Activated T-cell treated with anti-CD3 and anti-CD28 coated beads, Interleukin-2, amount 50 U/mL, for 72 hours (primary cell): ENCODE results near the gene ATG7. TPM values are rescaled to one million over a fixed set of nuclear protein-coding genes. Genes with fewer than 3 reads are reported as not detected.

Source experiments
- ATAC-seq, 2 donors: fragments of 150-1000 bp; cut with Tn5 transposase; replicated peaks in 1 of 2; 2 replicates each; pipeline ENCODE4 v1.10.0; 2021; ENCODE audit warnings: moderate library complexity in 2 of 2, mild to moderate bottlenecking in 1 of 2
- DNase-seq, 2 donors: peaks; one replicate each; pipeline ENCODE4 v3.0.0; 2021 to 2022; ENCODE audit warnings: mixed read lengths in 1 of 2
- H3K27ac Mint-ChIP-seq: one replicate; pipeline ENCODE4 v1.8.0; 2022; ENCODE audit warnings: mild to moderate bottlenecking, moderate library complexity, mixed read lengths
- H3K27me3 Mint-ChIP-seq: one replicate; pipeline ENCODE4 v1.8.0; 2022; ENCODE audit warnings: low read depth, mixed read lengths
- H3K36me3 Mint-ChIP-seq, 2 donors: one replicate each; pipeline ENCODE4 v1.8.0; 2022; ENCODE audit warnings: mixed read lengths in 2 of 2, mild to moderate bottlenecking in 1 of 2; ENCODE audit not compliant: insufficient read depth in 2 of 2
- H3K4me1 Mint-ChIP-seq: one replicate; pipeline ENCODE4 v1.8.0; 2022; ENCODE audit warnings: low read depth, mixed read lengths
- H3K4me3 Mint-ChIP-seq, 2 donors: one replicate each; pipeline ENCODE4 v1.8.0; 2022; ENCODE audit warnings: mild to moderate bottlenecking in 2 of 2, mixed read lengths in 2 of 2, moderate library complexity in 2 of 2
- H3K9me3 Mint-ChIP-seq, 2 donors: one replicate each; pipeline ENCODE4 v1.8.0; 2022; ENCODE audit warnings: mixed read lengths in 2 of 2
- total RNA-seq, 2 donors: library from RNA; stranded (reverse); gene quantifications; one replicate each; pipeline ENCODE4 v1.2.3, GENCODE V29; 2022

ATG7 gene
- total RNA-seq, 2 donors from 2014 or later = 29.7 to 38.2 TPM

GRCh38 chr3:11543948-11544387 lies 271.8 kb downstream of the ATG7 start:
- DNase-seq (no peak), ATAC-seq (no peak)
- Mint-ChIP-seq H3K27ac (no peak overlapping the region), H3K36me3 (peaks cover 0 to 17% of the 10 kb centered on the region in 2 donors), H3K4me1 (peaks cover 11% of the 10 kb centered on the region), H3K27me3 (no peaks in the 10 kb centered on the region), H3K9me3 (peaks cover 0 to 3% of the 10 kb centered on the region in 2 donors), H3K4me3 (no peak overlapping the region)

DNA sequence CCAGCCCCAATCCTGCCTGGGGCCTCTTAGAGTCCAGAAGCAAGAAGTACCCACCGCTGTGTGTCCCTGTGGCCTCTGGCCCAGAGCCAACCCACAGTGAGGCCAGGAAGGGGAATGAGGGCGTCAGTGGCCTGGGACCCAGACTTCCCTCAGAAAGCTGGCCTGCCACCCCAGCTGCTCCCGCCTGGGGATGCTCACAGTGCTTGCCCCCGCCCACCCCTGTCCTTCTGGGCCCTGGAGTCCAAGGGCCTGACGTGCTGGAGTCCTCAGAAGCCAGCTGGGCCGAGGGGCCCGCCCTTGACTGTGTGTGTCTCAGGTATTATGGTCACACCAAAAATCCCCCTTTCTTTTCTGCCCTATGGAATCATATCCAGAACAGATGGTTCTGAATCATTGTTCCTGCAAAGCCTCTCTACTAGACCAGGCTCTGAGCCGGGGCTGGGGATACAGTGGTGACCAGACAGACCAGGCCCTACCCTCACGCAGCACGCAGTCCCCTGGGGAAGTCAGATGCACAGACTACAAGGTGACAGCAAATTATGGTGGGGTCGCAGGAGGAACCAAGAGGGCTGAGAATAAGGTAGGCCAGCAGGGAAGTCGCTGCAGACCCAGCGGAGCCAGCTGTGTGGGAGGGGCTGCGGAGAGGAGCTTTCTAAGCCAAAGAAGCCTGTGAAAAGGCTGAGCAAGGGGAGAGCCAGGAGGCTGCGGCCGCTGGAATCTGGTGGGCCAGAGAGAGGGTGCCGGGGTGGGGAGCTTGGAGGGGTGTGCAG lies 272.4 kb downstream of the ATG7 start:
- peaks cover 11% of the 10 kb centered on the region for H3K4me1 Mint-ChIP-seq
- peak in 1 of 2 donors; percentile 21 for ATAC-seq

DNA sequence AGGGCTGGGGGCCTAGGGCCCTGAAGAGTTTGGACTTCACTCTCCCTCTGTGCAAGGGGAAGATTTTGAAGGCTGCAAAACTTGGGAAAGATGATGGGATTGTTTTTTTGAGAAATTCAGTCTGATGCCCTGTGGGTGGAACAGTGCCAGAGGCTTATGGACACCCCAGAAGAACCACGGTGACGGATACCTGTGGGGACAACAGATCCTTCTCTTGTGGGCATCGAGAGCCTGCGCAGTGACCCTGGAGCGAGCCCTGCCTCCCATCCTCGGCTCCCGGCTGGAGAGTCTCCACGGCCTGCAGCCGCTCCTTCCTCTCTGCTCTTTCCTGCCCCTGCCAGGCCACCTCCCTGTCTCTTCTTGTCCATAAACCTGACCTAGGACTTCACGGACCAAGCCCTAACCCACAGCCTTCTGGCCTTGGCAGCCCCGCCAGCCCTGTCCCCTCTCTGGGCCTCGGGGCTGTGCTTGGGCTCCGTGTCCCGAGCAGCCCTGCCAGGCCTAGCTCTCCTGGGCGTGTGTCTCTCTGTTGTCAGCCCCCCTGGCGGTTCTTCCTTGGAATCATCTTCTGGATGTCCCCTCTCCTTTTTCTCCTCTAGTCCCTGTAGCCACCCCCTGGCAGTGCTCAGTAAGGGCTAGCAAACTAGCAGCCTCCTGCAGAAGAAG lies 273.1 kb downstream of the ATG7 start:
- H3K27me3 Mint-ChIP-seq = no peaks in the 10 kb centered on the region
- no peak overlapping the region for H3K27ac Mint-ChIP-seq
- H3K9me3 Mint-ChIP-seq = peaks cover 0 to 3% of the 10 kb centered on the region in 2 donors
- H3K4me3 Mint-ChIP-seq = no peak overlapping the region
- peaks cover 0 to 19% of the 10 kb centered on the region in 2 donors for H3K36me3 Mint-ChIP-seq
- peaks cover 11% of the 10 kb centered on the region for H3K4me1 Mint-ChIP-seq
- no peak for DNase-seq
- ATAC-seq = no peak

More for the DNA sequence above, 272.4 kb downstream of the ATG7 start:
- H3K36me3 Mint-ChIP-seq = peaks cover 0 to 17% of the 10 kb centered on the region in 2 donors
- H3K9me3 Mint-ChIP-seq = peaks cover 0 to 3% of the 10 kb centered on the region in 2 donors
- H3K4me3 Mint-ChIP-seq = no peak overlapping the region
- H3K27ac Mint-ChIP-seq = no peak overlapping the region
- DNase-seq = no peak
- no peaks in the 10 kb centered on the region for H3K27me3 Mint-ChIP-seq

DNA sequence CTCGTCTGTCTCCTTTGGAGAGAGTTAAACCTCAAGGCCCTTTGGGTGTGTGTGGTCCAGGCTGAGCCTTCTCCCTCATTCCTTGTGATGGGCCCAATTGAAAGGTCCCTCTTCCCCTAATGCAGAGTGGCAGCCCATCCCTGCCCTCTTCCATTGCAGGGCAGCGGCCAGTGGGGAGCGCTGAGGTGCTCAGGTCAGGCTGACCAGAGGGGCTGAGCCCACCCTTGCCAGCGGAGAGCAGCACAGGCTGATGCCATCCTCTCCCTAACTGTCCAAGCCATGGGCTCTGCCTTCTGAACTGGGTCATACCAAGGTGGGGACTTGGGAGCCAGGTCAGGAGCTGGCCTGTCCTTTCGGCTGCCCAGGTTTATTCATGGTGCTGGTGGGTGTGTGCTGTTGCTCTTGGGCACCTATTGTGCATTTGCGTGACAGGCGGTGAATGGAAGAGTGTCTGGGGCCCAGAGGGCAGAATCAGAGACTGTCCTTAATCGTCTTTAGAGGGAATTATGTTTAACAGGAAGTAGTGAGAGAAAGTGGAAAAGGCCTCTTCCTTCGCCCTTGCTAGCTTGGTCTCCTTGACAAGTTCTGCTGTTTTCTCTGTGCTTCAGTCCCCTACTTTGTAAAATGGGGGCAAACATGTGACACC lies 274.6 kb downstream of the ATG7 start:
- Mint-ChIP-seq H3K9me3 (peaks cover 0 to 3% of the 10 kb centered on the region in 2 donors), H3K36me3 (peaks cover 0 to 23% of the 10 kb centered on the region in 2 donors), H3K4me3 (no peak overlapping the region), H3K4me1 (peaks cover 11% of the 10 kb centered on the region), H3K27ac (no peak overlapping the region), H3K27me3 (no peaks in the 10 kb centered on the region)
- DNase-seq (no peak), ATAC-seq (no peak)

DNA sequence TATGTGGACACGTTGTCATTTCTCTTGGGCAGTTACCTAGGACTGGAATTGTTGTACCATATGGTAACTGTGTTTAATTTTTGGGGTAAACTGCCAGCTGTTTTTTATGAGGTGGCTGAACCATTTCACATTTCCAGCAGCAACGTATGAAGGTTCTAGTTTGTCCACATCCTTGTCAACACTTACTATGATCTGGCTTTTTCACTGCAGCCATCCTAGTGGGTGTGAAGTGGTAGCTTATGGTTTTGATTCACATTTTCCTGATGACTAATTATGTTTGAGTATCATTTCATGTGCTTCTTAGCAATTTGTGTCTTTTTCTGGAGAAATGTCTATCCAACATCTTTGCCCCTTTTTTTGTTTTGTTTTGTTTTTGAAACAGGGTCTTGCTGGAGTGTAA lies 275.3 kb downstream of the ATG7 start:
- Mint-ChIP-seq H3K27ac (peak overlapping the region; percentile 25), H3K4me1 (peaks cover 11% of the 10 kb centered on the region), H3K27me3 (no peaks in the 10 kb centered on the region), H3K36me3 (peaks cover 0 to 27% of the 10 kb centered on the region in 2 donors), H3K9me3 (peaks cover 0 to 3% of the 10 kb centered on the region in 2 donors), H3K4me3 (no peak overlapping the region)
- DNase-seq (no peak), ATAC-seq (peak; percentile 36 to 44)

- DNase-seq = no peak
Observed at GRCh38 chr3:11548721-11549131, 276.5 kb downstream of the ATG7 start.

DNA sequence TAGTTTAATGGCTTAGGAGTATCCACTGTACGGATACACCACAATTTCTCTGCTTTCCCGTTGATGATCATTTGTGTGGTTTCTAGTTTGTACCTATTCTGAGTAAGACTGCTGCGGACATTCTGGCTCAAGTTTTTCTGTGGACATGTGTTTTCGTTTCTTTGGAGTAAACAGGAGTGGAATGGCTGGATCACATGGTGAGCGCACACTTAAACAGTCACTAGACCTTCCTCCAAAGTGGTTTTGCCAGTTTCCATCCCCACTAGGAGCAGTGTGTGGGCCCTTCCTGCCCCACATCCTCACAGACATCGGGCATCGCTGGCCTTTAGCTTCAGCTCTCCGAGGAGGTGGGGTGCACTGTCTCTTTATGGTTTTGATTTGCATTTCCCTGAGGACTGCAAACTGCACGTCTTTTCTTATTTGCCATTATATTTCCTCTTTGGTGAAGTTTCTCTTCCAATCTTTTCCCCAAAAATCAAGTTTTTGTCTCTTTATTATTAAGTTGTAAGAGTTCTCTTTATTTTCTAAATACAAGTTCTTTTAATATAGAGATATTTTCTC lies 277.5 kb downstream of the ATG7 start:
- Mint-ChIP-seq H3K36me3 (peaks cover 0 to 29% of the 10 kb centered on the region in 2 donors), H3K4me3 (no peak overlapping the region), H3K9me3 (peaks cover 0 to 3% of the 10 kb centered on the region in 2 donors), H3K4me1 (peaks cover 11% of the 10 kb centered on the region), H3K27me3 (no peaks in the 10 kb centered on the region), H3K27ac (no peak overlapping the region)
- DNase-seq = no peak
- no peak for ATAC-seq

More at GRCh38 chr3:11548721-11549131, 276.5 kb downstream of the ATG7 start:
- Mint-ChIP-seq H3K27me3 (no peaks in the 10 kb centered on the region), H3K9me3 (peaks cover 0 to 3% of the 10 kb centered on the region in 2 donors), H3K4me3 (no peak overlapping the region), H3K27ac (no peak overlapping the region), H3K4me1 (peaks cover 11% of the 10 kb centered on the region), H3K36me3 (peaks cover 0 to 29% of the 10 kb centered on the region in 2 donors)
- no peak for ATAC-seq

GRCh38 chr3:11551036-11551435 lies 278.8 kb downstream of the ATG7 start:
- DNase-seq (no peak), ATAC-seq (no peak)
- peaks cover 0 to 26% of the 10 kb centered on the region in 2 donors for H3K36me3 Mint-ChIP-seq
- H3K9me3 Mint-ChIP-seq = peaks cover 0 to 3% of the 10 kb centered on the region in 2 donors
- H3K27ac Mint-ChIP-seq = no peak overlapping the region
- no peak overlapping the region for H3K4me3 Mint-ChIP-seq
- H3K4me1 Mint-ChIP-seq = peaks cover 11% of the 10 kb centered on the region
- H3K27me3 Mint-ChIP-seq = no peaks in the 10 kb centered on the region

DNA sequence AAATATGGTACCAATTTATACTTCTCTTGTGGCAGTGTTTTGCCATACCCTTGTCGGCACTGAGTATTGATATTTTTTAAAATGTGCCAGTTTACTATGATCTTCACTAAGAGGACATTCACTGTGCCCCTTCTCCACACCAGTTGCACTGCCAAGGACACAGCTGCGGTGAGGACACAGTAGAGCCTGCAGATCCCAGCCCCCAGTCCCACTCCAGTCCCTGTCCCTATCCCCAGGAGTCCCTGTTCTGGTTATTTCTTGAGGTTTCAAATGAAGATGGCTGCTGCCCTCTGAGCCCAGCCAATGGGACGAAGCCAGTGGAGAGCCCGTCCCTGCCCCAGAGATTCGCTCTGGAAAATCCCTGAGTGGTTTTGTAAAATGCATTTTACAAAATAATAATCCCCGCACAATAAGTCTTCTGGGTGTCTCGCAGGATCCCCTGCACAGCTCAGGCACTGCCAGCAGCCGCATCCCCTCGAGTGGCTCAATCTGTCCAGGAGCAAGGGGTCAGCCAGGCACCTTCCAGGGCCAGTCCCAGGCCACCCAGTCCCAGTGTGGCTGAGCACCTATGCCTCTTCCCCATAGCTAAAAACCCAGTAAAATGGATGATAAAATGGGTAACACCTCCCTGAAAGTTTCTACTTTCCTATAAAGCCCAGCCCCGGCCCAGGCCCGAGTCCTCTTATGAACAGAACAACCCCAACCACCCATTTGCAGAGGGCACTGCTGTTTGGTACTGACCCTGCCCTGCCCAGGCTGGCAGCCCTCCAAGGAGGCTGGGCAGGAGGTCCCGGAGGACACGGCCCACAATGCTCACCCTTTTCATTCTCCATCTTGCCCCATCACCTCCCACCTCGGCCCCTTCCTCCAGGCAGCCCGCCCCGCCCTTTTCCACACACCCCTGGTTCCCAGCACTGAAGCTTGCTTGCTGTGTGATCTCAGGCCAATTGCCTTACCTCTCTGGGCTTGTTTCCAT lies 280.4 kb downstream of the ATG7 start:
- Mint-ChIP-seq H3K4me1 (peaks cover 8% of the 10 kb centered on the region), H3K27ac (peak overlapping the region; percentile 11), H3K36me3 (peaks cover 0 to 19% of the 10 kb centered on the region in 2 donors), H3K9me3 (peaks cover 0 to under 1% of the 10 kb centered on the region in 2 donors), H3K4me3 (no peak overlapping the region), H3K27me3 (no peaks in the 10 kb centered on the region)
- no peak for DNase-seq
- ATAC-seq = no peak

- DNase-seq (no peak), ATAC-seq (no peak)
- no peaks in the 10 kb centered on the region for H3K9me3 Mint-ChIP-seq
- H3K4me3 Mint-ChIP-seq = no peak overlapping the region
- peaks cover 7% of the 10 kb centered on the region for H3K4me1 Mint-ChIP-seq
- H3K36me3 Mint-ChIP-seq = peaks cover 0 to 16% of the 10 kb centered on the region in 2 donors
- no peaks in the 10 kb centered on the region for H3K27me3 Mint-ChIP-seq
- no peak overlapping the region for H3K27ac Mint-ChIP-seq
Observed at GRCh38 chr3:11553436-11554235, 281.4 kb downstream of the ATG7 start.

DNA sequence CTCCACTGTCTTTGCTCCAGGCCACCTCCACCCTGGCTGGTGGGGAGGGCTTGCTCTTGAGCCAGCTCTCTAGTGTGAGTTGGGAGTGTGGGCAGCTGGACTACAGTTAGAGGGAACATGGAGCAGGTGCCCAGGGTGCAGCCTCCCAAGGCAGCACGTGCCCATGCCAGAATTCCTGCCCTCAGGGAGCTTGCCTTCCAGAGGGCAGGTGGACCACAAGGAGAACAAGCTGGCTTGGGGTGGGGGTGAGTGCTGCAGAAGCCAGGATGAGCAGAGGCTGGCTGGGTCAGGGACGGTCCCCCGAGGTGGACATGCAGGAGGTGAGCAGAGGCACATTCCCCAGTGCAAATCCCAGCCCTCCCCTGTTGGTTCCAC lies 282.0 kb downstream of the ATG7 start:
- peaks cover 7% of the 10 kb centered on the region for H3K4me1 Mint-ChIP-seq
- peaks cover 0 to 16% of the 10 kb centered on the region in 2 donors for H3K36me3 Mint-ChIP-seq
- H3K9me3 Mint-ChIP-seq = no peaks in the 10 kb centered on the region
- no peak overlapping the region for H3K27ac Mint-ChIP-seq
- H3K27me3 Mint-ChIP-seq = no peaks in the 10 kb centered on the region
- ATAC-seq (no peak), DNase-seq (no peak)
- H3K4me3 Mint-ChIP-seq = no peak overlapping the region
